ENCODE results near the gene VCAM1.

GRCh38 chr1:100746542-100746932, 27.0 kb downstream of the VCAM1 start:
- TF ChIP-seq CEBPB (IDR thresholded peaks at IDR 0.05) (no peak), REST (IDR thresholded peaks at IDR 0.05; ENCODE audit: low read depth) (no peak), ZBTB7A (IDR thresholded peaks at IDR 0.05; ENCODE audit: low read depth) (no peak), CREB1 (IDR thresholded peaks at IDR 0.05; ENCODE audit: low read depth) (no peak), EGR1 (IDR thresholded peaks at IDR 0.05) (no peak), EP300 (IDR thresholded peaks at IDR 0.05; ENCODE audit: borderline replicate concordance) (no peak)

All from Ishikawa (cell line).